ENCODE results near the gene SCYL1. TPM values are rescaled to one million over a fixed set of nuclear protein-coding genes. Genes with fewer than 3 reads are reported as not detected.
"Not testable (repeated sequence)": the region's sequence is repeated elsewhere in the genome, so short reads cannot be mapped to it uniquely, and the experiment has no call there.

The SCYL1 gene
- total RNA-seq, 1 experiment from 2014 or later = 57.8 TPM

GRCh38 chr11:65502555-65503367 is 22.1 kb upstream of the SCYL1 start:
- in situ Hi-C loops (cut with HindIII; ENCODE audit: low pct_unique_long_range_greater_than_20kb, low sequenced_read_pairs) = no loop called here
- DNase-seq (ENCODE audit: low read depth, low spot score) = peak; percentile 57

GRCh38 chr11:65503368-65503948 is 21.4 kb upstream of the SCYL1 start:
- in situ Hi-C loops (cut with HindIII; ENCODE audit: low pct_unique_long_range_greater_than_20kb, low sequenced_read_pairs) = no loop called here
- no peak for DNase-seq (ENCODE audit: low read depth, low spot score)

GRCh38 chr11:65503949-65504673 is 20.8 kb upstream of the SCYL1 start:
- DNase-seq (ENCODE audit: low read depth, low spot score) = peak; percentile 78
- in situ Hi-C loops (cut with HindIII; ENCODE audit: low pct_unique_long_range_greater_than_20kb, low sequenced_read_pairs) = no loop called here

- DNase-seq (ENCODE audit: low read depth, low spot score) = peak; percentile 52
- in situ Hi-C loops (cut with HindIII; ENCODE audit: low pct_unique_long_range_greater_than_20kb, low sequenced_read_pairs) = no loop called here
Measured at GRCh38 chr11:65504674-65505465, 20.0 kb upstream of the SCYL1 start.

GRCh38 chr11:65505466-65506289 is 19.2 kb upstream of the SCYL1 start:
- in situ Hi-C loops (cut with HindIII; ENCODE audit: low pct_unique_long_range_greater_than_20kb, low sequenced_read_pairs) = no loop called here
- DNase-seq (ENCODE audit: low read depth, low spot score) = no peak

GRCh38 chr11:65506290-65506771 is 18.6 kb upstream of the SCYL1 start:
- in situ Hi-C loops (cut with HindIII; ENCODE audit: low pct_unique_long_range_greater_than_20kb, low sequenced_read_pairs) = no loop called here
- no peak for DNase-seq (ENCODE audit: low read depth, low spot score)

- in situ Hi-C loops (cut with HindIII; ENCODE audit: low pct_unique_long_range_greater_than_20kb, low sequenced_read_pairs) = no loop called here
- DNase-seq (ENCODE audit: low read depth, low spot score) = no peak
Measured at GRCh38 chr11:65506772-65507505, 17.9 kb upstream of the SCYL1 start.

- in situ Hi-C loops (cut with HindIII; ENCODE audit: low pct_unique_long_range_greater_than_20kb, low sequenced_read_pairs); DNase-seq (ENCODE audit: low read depth, low spot score): not testable (repeated sequence)
Measured at GRCh38 chr11:65512311-65512710, 12.6 kb upstream of the SCYL1 start.

- in situ Hi-C loops (cut with HindIII; ENCODE audit: low pct_unique_long_range_greater_than_20kb, low sequenced_read_pairs) = no loop called here
- no peak for DNase-seq (ENCODE audit: low read depth, low spot score)
Measured at GRCh38 chr11:65516135-65516968, 8.5 kb upstream of the SCYL1 start.

- in situ Hi-C loops (cut with HindIII; ENCODE audit: low pct_unique_long_range_greater_than_20kb, low sequenced_read_pairs); DNase-seq (ENCODE audit: low read depth, low spot score): not testable (repeated sequence)
Measured at GRCh38 chr11:65518941-65519549, 5.8 kb upstream of the SCYL1 start.

- DNase-seq (ENCODE audit: low read depth, low spot score); in situ Hi-C loops (cut with HindIII; ENCODE audit: low pct_unique_long_range_greater_than_20kb, low sequenced_read_pairs): not testable (repeated sequence)
Measured at GRCh38 chr11:65521777-65522521, 2.9 kb upstream of the SCYL1 start.

- DNase-seq (ENCODE audit: low read depth, low spot score); in situ Hi-C loops (cut with HindIII; ENCODE audit: low pct_unique_long_range_greater_than_20kb, low sequenced_read_pairs): not testable (repeated sequence)
Measured at GRCh38 chr11:65522718-65523630, 1.9 kb upstream of the SCYL1 start.

GRCh38 chr11:65523631-65523968 is 1.3 kb upstream of the SCYL1 start:
- in situ Hi-C loops (cut with HindIII; ENCODE audit: low pct_unique_long_range_greater_than_20kb, low sequenced_read_pairs); DNase-seq (ENCODE audit: low read depth, low spot score): not testable (repeated sequence)
